ENCODE measurements around the gene REV3L. TPM values are rescaled to one million over a fixed set of nuclear protein-coding genes. Genes with fewer than 3 reads are reported as not detected.

REV3L gene
- total RNA-seq, 1 donor from 2014 or later: 26.4 TPM

DNA sequence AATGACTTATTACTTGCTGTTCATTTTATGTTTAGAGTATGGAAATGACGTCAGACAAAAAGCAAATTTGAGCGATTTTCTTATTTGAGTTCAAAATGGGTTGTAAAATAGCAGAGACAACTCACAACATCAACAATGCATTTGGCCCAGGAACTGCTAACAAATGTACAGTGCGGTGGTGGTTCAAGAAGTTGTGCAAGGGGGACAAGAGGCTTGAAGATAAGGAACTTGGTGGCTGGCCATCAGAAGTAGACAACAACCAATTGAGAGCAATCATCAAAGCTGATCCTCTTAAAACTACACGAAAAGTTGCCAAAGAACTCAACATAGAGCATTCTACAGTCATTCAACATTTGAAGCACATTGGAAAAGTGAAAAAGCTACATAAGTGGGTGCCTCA lies 43.8 kb downstream of the REV3L start:
- no peak overlapping the region for H3K4me3 Mint-ChIP-seq (ENCODE audit: unreplicated experiment)
- H3K4me1 Mint-ChIP-seq (ENCODE audit: unreplicated experiment): no peaks in the 10 kb centered on the region
- DNase-seq (ENCODE audit: extremely low spot score, unreplicated experiment): no peak
- peaks cover 17% of the 10 kb centered on the region for H3K9me3 Mint-ChIP-seq (ENCODE audit: unreplicated experiment)
- no peak overlapping the region for H3K27ac Mint-ChIP-seq (ENCODE audit: unreplicated experiment)
- no peaks in the 10 kb centered on the region for H3K27me3 Mint-ChIP-seq (ENCODE audit: unreplicated experiment)
- TF ChIP-seq, protein P1, sequence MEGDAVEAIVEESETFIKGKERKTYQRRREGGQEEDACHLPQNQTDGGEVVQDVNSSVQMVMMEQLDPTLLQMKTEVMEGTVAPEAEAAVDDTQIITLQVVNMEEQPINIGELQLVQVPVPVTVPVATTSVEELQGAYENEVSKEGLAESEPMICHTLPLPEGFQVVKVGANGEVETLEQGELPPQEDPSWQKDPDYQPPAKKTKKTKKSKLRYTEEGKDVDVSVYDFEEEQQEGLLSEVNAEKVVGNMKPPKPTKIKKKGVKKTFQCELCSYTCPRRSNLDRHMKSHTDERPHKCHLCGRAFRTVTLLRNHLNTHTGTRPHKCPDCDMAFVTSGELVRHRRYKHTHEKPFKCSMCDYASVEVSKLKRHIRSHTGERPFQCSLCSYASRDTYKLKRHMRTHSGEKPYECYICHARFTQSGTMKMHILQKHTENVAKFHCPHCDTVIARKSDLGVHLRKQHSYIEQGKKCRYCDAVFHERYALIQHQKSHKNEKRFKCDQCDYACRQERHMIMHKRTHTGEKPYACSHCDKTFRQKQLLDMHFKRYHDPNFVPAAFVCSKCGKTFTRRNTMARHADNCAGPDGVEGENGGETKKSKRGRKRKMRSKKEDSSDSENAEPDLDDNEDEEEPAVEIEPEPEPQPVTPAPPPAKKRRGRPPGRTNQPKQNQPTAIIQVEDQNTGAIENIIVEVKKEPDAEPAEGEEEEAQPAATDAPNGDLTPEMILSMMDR (IDR thresholded peaks at IDR 0.05): no peak
- peaks cover 4% of the 10 kb centered on the region for H3K36me3 Mint-ChIP-seq (ENCODE audit: unreplicated experiment)

DNA sequence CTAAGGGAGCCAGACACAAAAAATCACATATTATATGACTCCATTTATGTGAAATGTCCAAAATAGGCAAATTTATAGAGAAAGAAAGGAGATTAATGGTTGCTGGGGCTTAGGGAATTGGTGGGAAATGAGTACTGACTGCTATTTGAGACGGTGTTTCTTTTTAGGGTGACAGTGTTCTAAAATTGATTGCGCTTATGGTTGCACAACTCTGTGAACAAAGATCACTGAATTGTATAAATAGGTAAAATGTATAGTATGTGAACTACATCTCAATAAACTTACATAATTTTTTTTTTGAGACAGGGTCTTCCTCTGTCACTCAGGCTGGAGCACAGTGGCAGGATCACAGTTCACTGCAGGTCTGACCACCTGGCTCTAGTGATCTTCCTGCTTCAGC lies 45.4 kb downstream of the REV3L start:
- Mint-ChIP-seq H3K27me3 (ENCODE audit: unreplicated experiment) (no peaks in the 10 kb centered on the region), H3K4me1 (ENCODE audit: unreplicated experiment) (peaks cover 2% of the 10 kb centered on the region), H3K36me3 (ENCODE audit: unreplicated experiment) (peaks cover 4% of the 10 kb centered on the region), H3K4me3 (ENCODE audit: unreplicated experiment) (no peak overlapping the region), H3K9me3 (ENCODE audit: unreplicated experiment) (peaks cover 11% of the 10 kb centered on the region), H3K27ac (ENCODE audit: unreplicated experiment) (no peak overlapping the region)
- TF ChIP-seq, protein P1 (IDR thresholded peaks at IDR 0.05): no peak
- DNase-seq (ENCODE audit: extremely low spot score, unreplicated experiment): no peak

DNA sequence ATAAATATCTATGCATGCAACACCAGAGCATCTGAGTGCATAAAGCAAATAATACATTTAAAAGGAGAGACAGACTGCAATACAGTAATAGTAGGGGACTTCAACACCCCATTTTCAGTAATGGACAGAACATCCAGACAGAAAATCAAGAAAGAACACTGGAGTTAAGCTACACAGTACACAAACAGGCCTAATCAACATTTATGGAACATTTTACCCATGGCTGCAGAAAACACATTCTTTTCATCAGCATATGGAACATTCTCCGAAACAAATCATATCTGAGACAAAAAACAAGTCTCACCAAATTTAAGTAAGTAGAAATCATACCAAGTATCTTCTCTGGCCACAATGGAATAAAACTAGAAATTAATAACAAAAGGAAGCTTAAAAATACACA lies 50.5 kb downstream of the REV3L start:
- no peaks in the 10 kb centered on the region for H3K27me3 Mint-ChIP-seq (ENCODE audit: unreplicated experiment)
- no peak overlapping the region for H3K4me3 Mint-ChIP-seq (ENCODE audit: unreplicated experiment)
- TF ChIP-seq, protein P1 (IDR thresholded peaks at IDR 0.05): no peak
- peaks cover 30% of the 10 kb centered on the region for H3K36me3 Mint-ChIP-seq (ENCODE audit: unreplicated experiment)
- peaks cover 17% of the 10 kb centered on the region for H3K4me1 Mint-ChIP-seq (ENCODE audit: unreplicated experiment)
- no peak for DNase-seq (ENCODE audit: extremely low spot score, unreplicated experiment)
- H3K27ac Mint-ChIP-seq (ENCODE audit: unreplicated experiment): peak overlapping the region; percentile 1
- peaks cover 36% of the 10 kb centered on the region for H3K9me3 Mint-ChIP-seq (ENCODE audit: unreplicated experiment)

DNA sequence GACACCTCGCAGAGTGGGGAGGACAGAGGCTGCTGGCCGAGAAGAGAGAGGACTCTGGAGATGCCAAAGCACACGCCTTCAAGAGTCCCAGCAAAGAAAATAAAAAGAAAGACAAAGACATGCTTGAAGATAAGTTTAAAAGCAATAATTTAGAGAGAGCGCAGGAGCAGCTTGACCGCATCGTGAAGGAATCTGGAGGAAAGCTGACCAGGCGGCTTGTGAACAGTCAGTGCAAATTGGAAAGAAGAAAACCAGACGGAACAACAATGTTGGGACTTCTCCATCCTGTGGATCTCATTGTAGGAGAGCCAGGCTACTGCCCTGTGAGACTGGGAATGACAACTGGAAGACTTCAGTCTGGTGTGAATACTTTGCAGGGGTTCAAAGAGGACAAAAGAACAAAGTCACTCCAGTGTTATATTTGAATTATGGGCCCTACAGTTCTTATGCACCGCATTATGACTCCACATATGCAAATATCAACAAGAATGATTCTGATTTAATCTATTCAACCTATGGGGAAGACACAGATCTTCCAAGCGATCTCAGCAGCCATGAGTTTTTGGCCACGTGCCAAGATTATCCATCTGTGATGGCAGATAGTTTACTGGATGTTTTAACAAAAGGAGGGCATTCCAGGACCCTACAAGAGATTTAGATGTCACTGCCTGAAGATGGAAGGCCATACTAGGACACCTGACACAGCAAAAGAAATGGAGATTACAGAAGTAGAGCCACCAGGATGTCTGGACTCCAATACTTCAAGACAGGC lies 52.2 kb downstream of the REV3L start:
- TF ChIP-seq, protein P1 (IDR thresholded peaks at IDR 0.05): no peak

DNA sequence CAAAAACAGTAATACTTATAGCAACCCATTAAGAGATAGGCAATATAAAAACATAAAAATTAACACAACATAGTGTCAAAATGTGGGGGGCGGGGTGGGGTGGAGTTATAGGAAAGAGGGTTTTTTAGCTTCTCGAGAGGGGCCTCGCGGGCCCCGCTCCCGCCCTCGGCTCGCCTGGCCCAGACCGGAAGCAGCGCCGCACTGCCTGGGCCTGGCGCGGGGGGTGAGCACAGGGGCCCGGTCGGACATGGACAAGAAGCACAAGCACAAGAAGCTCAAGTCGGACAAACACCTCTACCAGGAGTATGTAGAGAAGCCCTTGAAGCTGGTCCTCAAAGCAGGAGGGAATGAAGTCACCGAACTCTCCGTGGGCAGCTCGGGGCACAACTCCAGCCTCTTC lies 53.4 kb downstream of the REV3L start:
- no peak overlapping the region for H3K27ac Mint-ChIP-seq (ENCODE audit: unreplicated experiment)
- peaks cover 30% of the 10 kb centered on the region for H3K9me3 Mint-ChIP-seq (ENCODE audit: unreplicated experiment)
- peaks cover 26% of the 10 kb centered on the region for H3K4me1 Mint-ChIP-seq (ENCODE audit: unreplicated experiment)
- TF ChIP-seq, protein P1 (IDR thresholded peaks at IDR 0.05): no peak
- no peak overlapping the region for H3K4me3 Mint-ChIP-seq (ENCODE audit: unreplicated experiment)
- no peak for DNase-seq (ENCODE audit: extremely low spot score, unreplicated experiment)
- peaks cover 36% of the 10 kb centered on the region for H3K36me3 Mint-ChIP-seq (ENCODE audit: unreplicated experiment)
- no peaks in the 10 kb centered on the region for H3K27me3 Mint-ChIP-seq (ENCODE audit: unreplicated experiment)

More for the DNA sequence above, 52.2 kb downstream of the REV3L start:
- Mint-ChIP-seq H3K36me3 (ENCODE audit: unreplicated experiment) (peaks cover 35% of the 10 kb centered on the region), H3K27me3 (ENCODE audit: unreplicated experiment) (no peaks in the 10 kb centered on the region), H3K4me1 (ENCODE audit: unreplicated experiment) (peaks cover 23% of the 10 kb centered on the region), H3K27ac (ENCODE audit: unreplicated experiment) (no peak overlapping the region), H3K4me3 (ENCODE audit: unreplicated experiment) (no peak overlapping the region), H3K9me3 (ENCODE audit: unreplicated experiment) (peaks cover 33% of the 10 kb centered on the region)
- DNase-seq (ENCODE audit: extremely low spot score, unreplicated experiment): no peak

All from osteocyte (in vitro differentiated cells).